Stomach (tissue), 9 donors: ENCODE measurements around the gene PDE8A. TPM values are rescaled to one million over a fixed set of nuclear protein-coding genes. Genes with fewer than 3 reads are reported as not detected.
A peak's percentile ranks its signal among the peaks of the same experiment; 100 is the strongest.

Experiments
- DNase-seq, 2 donors: peaks; one replicate each; pipeline versions ENCODE4 v3.0.0 to v3.0.0-alpha.2; 2013 to 2019
- H3K27ac ChIP-seq, 5 donors: fragments of 200-600 bp in 4 of 5; sonication (generic) in 4 of 5; one replicate each; pipeline ENCODE4 v1.5.1; 2013 to 2019; ENCODE audit warnings: mild to moderate bottlenecking in 1 of 5, moderate library complexity in 1 of 5
- H3K27me3 ChIP-seq, 3 donors: fragments of 200-600 bp; sonication (generic); one replicate each; pipeline ENCODE4 v1.5.1; 2017 to 2019; ENCODE audit warnings: mixed run types in 1 of 3
- H3K36me3 ChIP-seq, 4 donors: fragments of 200-600 bp; sonication (generic); 1 replicate in 3 of 4; 2 replicates in 1 of 4; pipeline ENCODE4 v1.5.1; 2016 to 2019
- H3K4me1 ChIP-seq, 4 donors: fragments of 200-600 bp; sonication (generic); one replicate each; pipeline ENCODE4 v1.5.1; 2016 to 2019
- H3K4me3 ChIP-seq, 4 donors: fragments of 200-600 bp; sonication (generic) in 3 of 4; one replicate each; pipeline ENCODE4 v1.5.1; 2016 to 2019; ENCODE audit warnings: mild to moderate bottlenecking in 1 of 4
- H3K9me3 ChIP-seq, 4 donors: fragments of 200-600 bp; sonication (generic); one replicate each; pipeline ENCODE4 v1.5.1; 2016 to 2019
- CTCF ChIP-seq, 7 experiments: fragments of 450-650 bp in 4 of 7; fragments of 200-600 bp in 3 of 7; sonication (generic) in 3 of 7; IDR thresholded peaks; one replicate each; pipeline ENCODE4 v1.5.1; 2016 to 2019; ENCODE audit warnings: antibody characterized with exemption in 7 of 7, control low read depth in 2 of 7, mild to moderate bottlenecking in 1 of 7
- EP300 ChIP-seq: sonication (generic); formaldehyde crosslinking; IDR thresholded peaks from one replicate; pipeline ENCODE4 v1.6.1; 2017; ENCODE audit warnings: antibody characterized with exemption
- POLR2A ChIP-seq, 4 donors: fragments of 450-650 bp; IDR thresholded peaks; one replicate each; pipeline ENCODE4 v1.6.1; 2016; ENCODE audit warnings: antibody characterized with exemption in 4 of 4, control low read depth in 2 of 4, mild to moderate bottlenecking in 1 of 4, moderate library complexity in 1 of 4
- POLR2AphosphoS5 ChIP-seq, 3 donors: sonication (generic); formaldehyde crosslinking; IDR thresholded peaks; one replicate each; pipeline ENCODE4 v1.6.1; 2016; ENCODE audit warnings: antibody characterized with exemption in 3 of 3
- WGBS, 5 donors: extraction: QIAGEN DNeasy Blood & Tissue Kit in 3 of 5; methylation state at CpG; one replicate each; pipeline versions ENCODE4 v1.1.5 to v1.1.7; 2013 to 2018; 5-methylcytosine and 5-hydroxymethylcytosine counted together
- intact Hi-C: fragments of 100-400 bp; cut with DNase I; formaldehyde crosslinking; loops from one replicate; pipeline ENCODE4 v1.15.1; 2023; ENCODE audit warnings: low total_unique reads
- polyA plus RNA-seq, 3 donors: library from polyadenylated mRNA; stranded (reverse); fragments of 200-250 nt; gene quantifications; one replicate each; pipeline ENCODE4 v1.2.3, GENCODE V29; 2013
- total RNA-seq, 5 donors: library from RNA; depleted of rRNA; stranded (reverse); fragments of >200 nt; gene quantifications; one replicate each; pipeline versions ENCODE4 v1.1.0 to v1.2.3, GENCODE V29; 2014 to 2016
- donor health status: healthy with polysubstance abuse.
- donor health status: Bipolar disorder and iron deficiency.
- donor health status: healthy.

The PDE8A gene
- total and polyA plus RNA-seq, 8 donors = 15.6 to 85.9 (median 38.3) TPM

DNA sequence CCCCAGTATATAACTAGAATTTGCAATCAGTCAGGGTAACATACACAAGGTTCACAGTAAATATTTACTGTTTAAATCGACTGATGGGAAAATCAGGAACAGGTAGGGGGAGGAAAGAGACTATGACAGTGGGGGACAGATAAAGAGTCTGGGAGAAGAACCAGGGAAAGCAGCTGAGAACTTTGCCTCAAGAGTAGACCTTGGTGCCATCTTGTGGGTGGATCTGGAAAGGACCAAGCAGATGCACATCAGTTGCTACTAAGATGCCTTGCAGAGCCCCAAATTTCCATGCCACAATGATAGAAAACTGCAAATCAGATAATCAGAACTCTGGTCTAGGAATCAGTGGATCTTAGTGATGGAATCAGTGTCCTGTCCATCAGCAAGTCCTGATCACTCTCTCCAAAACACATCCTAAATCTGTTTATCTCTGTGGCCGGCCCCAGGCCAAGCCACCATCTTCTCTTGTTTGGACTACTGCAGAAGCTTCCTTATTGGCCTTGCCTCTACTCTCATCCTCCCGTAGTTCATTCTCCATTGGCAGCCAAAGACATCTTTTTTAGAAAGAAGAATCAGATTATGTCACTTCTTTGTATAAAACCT is 62.7 kb downstream of the PDE8A start:
- 46 to 65% (median 56%) methylated on average over 3 of the region's 3 CpGs for WGBS, 5 donors
- peaks cover 0 to 54% (median 33%) of the 10 kb centered on the region in 4 donors for H3K4me1 ChIP-seq

DNA sequence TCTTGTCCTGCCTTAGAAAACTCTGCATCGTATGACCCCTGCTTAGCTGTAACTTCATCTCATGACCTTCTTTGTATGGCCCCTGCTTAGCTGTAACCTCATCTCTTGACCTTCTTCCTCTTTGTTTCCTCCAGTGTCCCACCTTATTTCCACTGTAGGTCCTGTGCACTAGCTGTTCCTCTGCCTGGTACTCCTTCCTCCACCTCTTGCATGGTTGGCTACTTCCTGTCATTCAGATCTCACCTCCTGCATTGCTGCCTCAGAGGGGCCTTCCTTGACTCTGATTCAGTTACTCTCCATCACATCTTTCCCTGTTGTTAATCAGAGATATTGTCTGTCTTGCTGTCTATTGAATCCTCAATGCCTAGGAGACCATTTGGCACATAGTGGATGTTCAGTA is 63.2 kb downstream of the PDE8A start:
- Histone ChIP-seq H3K4me3 (no peak overlapping the region), H3K27me3 (no peaks in the 10 kb centered on the region), H3K9me3 (no peaks in the 10 kb centered on the region), H3K36me3 (no peaks in the 10 kb centered on the region), H3K27ac (peak overlapping the region in 2 of 5 donors; percentile 10 to 54), H3K4me1 (peaks cover 0 to 54% (median 30%) of the 10 kb centered on the region in 4 donors)
- WGBS, 5 donors = 0 to 93% (median 56%) methylated on average over 1 of the region's 1 CpG
- intact Hi-C loops = loop anchor here (5.0 kb wide), 1 partner anchor 88 kb away; no protein-coding TSS in a partner anchor
- TF ChIP-seq EP300 (no peak), POLR2AphosphoS5 (IDR thresholded peaks at IDR 0.05) (no peak), POLR2A (IDR thresholded peaks at IDR 0.05) (no peak), CTCF (IDR thresholded peaks at IDR 0.05) (no peak)
- DNase-seq = no peak

More for the DNA sequence above, 62.7 kb downstream of the PDE8A start:
- H3K27me3 ChIP-seq = no peaks in the 10 kb centered on the region
- intact Hi-C loops = loop anchor here (5.0 kb wide), 1 partner anchor 87 kb away; no protein-coding TSS in a partner anchor
- TF ChIP-seq EP300 (no peak), POLR2A (IDR thresholded peaks at IDR 0.05) (no peak), POLR2AphosphoS5 (IDR thresholded peaks at IDR 0.05) (peak in 1 of 3 donors; percentile 45), CTCF (IDR thresholded peaks at IDR 0.05) (peak in 5 of 7 experiments; percentile 15 to 71 (median 62))
- H3K36me3 ChIP-seq = no peaks in the 10 kb centered on the region
- DNase-seq = peak; percentile 61 to 84
- no peak overlapping the region for H3K4me3 ChIP-seq
- H3K27ac ChIP-seq = peak overlapping the region in 1 of 5 donors; percentile 54
- H3K9me3 ChIP-seq = no peaks in the 10 kb centered on the region

DNA sequence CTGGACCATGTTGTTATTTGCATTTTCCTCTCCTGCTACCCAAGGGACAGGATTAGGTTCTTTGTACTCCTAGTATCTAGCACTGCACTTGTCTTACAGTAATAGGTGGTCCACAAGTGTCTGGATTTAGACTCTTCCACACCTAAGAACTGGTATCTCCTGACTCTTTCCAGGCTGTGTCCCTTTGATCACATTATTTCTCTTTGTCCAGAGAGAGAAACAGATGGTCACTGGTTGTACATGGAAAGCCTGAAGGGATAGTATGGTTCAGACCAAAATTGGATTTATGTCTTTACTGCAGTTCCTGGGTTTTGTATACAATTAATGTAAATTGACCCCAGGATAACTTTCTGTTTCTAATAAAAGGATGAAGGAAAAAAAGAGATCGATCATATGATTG is 64.0 kb downstream of the PDE8A start:
- TF ChIP-seq CTCF (IDR thresholded peaks at IDR 0.05) (no peak), POLR2AphosphoS5 (IDR thresholded peaks at IDR 0.05) (no peak), POLR2A (IDR thresholded peaks at IDR 0.05) (no peak), EP300 (no peak)
- H3K4me3 ChIP-seq = no peak overlapping the region
- H3K27me3 ChIP-seq = no peaks in the 10 kb centered on the region
- WGBS, 5 donors = 65 to 78% (median 68%) methylated on average over 1 of the region's 1 CpG
- H3K27ac ChIP-seq = peak overlapping the region in 3 of 5 donors; percentile 10 to 54 (median 41)
- peaks cover 0 to 54% (median 30%) of the 10 kb centered on the region in 4 donors for H3K4me1 ChIP-seq
- no peaks in the 10 kb centered on the region for H3K9me3 ChIP-seq
- no peaks in the 10 kb centered on the region for H3K36me3 ChIP-seq
- no peak for DNase-seq
- intact Hi-C loops = no loop called here

DNA sequence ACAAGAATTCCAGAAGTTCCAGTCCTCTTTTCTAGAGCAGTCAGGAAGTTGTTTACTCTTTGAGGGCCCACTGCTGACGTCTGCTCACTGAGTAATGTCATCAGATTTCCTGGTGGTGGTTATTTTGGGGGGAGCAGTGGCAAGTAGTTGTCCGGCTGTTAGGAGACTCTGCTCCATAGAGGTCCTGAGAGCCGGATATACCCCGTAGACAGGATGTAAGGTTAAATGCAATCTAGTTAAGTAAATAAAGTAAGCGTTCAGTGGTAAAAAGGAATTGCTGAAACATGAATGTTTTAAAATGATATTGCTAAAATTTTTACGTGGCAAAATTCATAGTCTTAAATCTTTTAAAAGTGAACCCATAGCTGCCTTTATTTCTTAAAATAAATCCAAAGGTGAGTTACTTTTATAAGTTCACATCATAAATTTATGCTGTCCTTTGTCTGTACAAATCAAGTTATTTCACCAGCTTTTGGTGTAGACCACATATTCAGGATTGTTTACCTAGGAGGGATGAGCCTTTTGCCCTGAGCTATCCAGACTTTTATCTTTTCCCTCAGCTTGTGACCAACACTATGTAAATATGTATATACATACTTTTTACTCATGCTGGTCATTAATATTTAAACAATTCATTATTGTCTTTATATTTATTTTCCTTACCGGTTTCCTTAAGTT is 65.8 kb downstream of the PDE8A start:
- Histone ChIP-seq H3K27ac (peak overlapping the region in 4 of 5 donors; percentile 2 to 71 (median 52)), H3K36me3 (no peaks in the 10 kb centered on the region), H3K9me3 (no peaks in the 10 kb centered on the region), H3K4me3 (no peak overlapping the region), H3K4me1 (peaks cover 0 to 46% (median 30%) of the 10 kb centered on the region in 4 donors), H3K27me3 (no peaks in the 10 kb centered on the region)
- WGBS, 5 donors = 4 to 19% (median 8%) methylated on average over 7 of the region's 7 CpGs
- TF ChIP-seq CTCF (IDR thresholded peaks at IDR 0.05) (no peak), POLR2AphosphoS5 (IDR thresholded peaks at IDR 0.05) (peak in 2 of 3 donors; percentile 20 to 36)
- intact Hi-C loops = no loop called here
- DNase-seq = peak in 1 of 2 donors; percentile 84
